D721Med (cell line): ENCODE measurements around the gene WNK4.

Experiments used
- DNase-seq: peaks from one replicate; pipeline ENCODE4 v3.0.0; 2011; ENCODE audit warnings: low spot score; ENCODE audit not compliant: insufficient read length
- FAIRE-seq: peaks from 2 replicates; lab custom pipeline; 2011; peaks lifted over from hg19 to GRCh38; lab: Jason Lieb, UNC
- CTCF ChIP-seq: IDR thresholded peaks from 2 replicates; pipeline ENCODE4 v1.5.1; 2012; ENCODE audit warnings: mild to moderate bottlenecking, control low read depth; ENCODE audit not compliant: insufficient read depth; ENCODE audit errors: missing control alignments

WNK4 gene

GRCh38 chr17:42844761-42845555 lies 64.5 kb downstream of the WNK4 start:
- FAIRE-seq, result no peak
- no peak for TF ChIP-seq CTCF
- DNase-seq, result no peak

GRCh38 chr17:42845556-42845917 lies 65.1 kb downstream of the WNK4 start:
- TF ChIP-seq CTCF, result no peak
- DNase-seq (no peak), FAIRE-seq (no peak)

DNA sequence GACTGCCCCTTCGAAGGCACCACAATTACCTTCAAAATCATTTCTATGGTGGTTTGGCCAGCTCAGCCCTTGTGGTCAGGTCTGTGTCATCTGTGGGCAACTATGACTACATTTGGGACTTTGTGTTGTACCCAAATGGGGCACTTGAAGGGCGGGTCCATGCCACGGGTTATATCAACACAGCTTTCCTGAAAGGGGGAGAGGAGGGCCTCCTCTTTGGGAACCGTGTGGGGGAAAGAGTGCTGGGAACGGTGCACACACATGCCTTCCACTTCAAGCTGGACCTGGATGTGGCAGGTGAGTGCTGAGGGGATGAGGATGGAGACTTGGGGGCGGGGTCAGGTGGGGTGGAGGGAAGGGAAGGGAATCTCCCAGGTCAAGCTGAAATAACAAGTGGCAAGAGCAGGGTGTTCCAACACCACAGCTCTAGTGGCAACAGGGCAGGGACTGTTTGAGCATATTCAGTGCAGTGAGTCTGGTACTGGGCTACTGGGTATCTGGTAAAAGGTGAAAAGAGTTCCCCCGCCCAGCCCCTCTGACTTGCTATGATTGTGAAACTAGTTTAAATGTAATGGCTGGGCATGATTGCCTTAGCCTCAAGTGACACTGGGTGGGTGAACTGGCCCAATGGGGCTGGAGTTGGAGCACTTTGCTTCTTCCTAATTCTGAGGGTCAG lies 65.6 kb downstream of the WNK4 start:
- no peak for TF ChIP-seq CTCF
- FAIRE-seq, result no peak
- DNase-seq, result no peak
